CD1c-positive myeloid dendritic cell (primary cell): ENCODE results near the gene COX5B.
"Not testable (repeated sequence)": the region's sequence is repeated elsewhere in the genome, so short reads cannot be mapped to it uniquely, and the experiment has no call there.

Experiments used
- DNase-seq: peaks from one replicate; pipeline ENCODE4 v3.0.0-alpha.2; 2016; ENCODE audit errors: extremely low spot score

COX5B gene, protein sequence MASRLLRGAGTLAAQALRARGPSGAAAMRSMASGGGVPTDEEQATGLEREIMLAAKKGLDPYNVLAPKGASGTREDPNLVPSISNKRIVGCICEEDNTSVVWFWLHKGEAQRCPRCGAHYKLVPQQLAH

DNA sequence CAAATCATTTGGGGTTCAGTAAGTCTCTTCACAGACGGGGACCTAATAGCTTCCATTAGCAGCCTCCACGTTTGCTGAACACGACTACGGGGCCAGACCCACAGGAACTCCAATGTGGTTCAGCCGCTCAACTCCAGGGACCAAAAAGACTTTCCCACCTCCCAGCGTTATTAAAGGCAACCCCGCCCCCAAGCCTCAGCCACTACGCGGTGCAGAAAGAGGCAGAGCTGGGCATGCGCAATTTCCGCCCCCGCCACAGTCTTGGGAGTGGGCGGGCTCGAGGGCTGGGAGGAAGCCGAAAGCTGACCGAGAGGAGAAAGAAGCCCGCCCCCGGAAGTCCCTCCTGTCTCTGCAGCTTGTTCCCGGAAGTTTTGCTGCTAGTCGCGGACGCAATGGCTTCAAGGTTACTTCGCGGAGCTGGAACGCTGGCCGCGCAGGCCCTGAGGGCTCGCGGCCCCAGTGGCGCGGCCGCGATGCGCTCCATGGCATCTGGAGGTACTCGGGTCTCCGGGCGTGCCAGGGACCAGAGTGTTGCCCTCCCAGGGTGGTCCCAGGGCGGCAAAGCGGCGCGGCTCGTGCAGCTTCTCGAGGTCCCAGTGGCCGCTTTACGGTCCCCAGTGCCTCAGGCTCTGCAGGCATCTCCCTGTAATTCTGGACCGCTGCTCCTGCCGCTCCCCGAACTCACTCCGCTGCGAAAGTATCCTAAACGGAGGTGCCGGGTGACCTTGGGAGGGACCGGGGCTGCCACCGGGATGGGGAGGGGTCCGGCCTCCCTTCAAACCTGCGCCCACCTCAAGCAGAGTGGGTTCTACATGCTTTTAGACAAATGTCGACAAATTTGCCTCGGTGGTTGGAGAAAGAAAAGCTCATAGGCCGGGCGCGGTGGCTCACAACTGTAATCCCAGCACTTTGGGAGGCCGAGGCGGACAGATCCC is at the start of gene COX5B:
Gene COX5B, plus strand, starts transcription at position 368 of the 935 bp plus-strand sequence. Its CDS starts 25 bp downstream, at position 393.
- DNase-seq = peak; percentile 100

DNA sequence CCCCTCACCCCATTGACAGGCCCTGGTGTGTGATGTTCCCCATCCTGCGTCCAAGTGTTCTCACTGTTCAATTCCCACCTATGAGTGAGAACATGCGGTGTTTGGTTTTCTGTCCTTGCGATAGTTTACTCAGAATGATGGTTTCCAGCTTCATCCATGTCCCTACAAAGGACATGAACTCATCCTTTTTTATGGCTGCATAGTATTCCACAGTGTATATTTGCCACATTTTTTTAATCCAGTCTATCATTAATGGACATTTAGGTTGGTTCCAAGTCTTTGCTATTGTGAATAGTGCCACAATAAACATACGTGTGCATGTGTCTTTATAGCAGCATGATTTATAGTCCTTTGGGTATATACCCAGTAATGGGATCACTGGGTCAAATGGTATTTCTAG is 49.7 kb upstream of the COX5B start:
- DNase-seq = not testable (repeated sequence)

DNA sequence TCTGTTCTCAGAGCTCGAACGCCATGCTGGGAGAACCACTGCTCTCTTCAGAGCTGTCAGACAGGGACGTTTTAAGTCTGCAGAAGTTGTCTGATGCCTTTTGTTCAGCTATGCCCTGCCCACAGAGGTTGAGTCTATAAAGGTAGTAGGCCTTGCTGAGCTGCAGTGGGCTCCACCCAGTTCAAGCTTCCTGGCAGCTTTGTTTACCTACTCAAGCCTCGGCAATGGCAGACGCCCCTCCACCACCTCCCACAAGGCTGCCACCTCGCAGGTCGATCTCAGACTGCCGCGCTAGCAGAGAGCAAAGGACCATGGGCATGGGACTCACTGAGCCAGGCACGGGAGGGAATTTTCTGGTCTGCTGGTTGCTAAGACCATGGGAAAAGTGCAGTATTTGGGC is 44.3 kb upstream of the COX5B start:
- not testable (repeated sequence) for DNase-seq

DNA sequence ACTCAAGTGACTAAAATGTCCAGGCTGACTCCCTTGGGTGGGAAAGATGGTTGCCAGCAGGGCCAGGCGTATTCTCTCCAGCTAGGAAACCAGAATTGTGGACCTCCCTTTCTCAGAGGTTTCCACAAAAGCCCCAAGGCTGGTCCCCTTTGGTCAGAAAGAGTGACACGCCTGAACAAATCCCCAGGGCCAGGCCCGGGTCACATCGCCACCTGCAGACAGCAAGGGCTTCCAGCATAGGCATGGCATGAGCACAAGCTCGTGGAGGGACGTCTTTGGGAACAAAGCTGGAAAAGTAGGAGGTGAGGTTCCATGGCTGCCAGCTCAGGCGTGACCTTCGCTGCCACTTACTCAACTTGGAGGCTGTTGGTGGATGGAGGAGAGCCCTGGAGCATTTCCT is 40.8 kb upstream of the COX5B start:
- DNase-seq = not testable (repeated sequence)

DNA sequence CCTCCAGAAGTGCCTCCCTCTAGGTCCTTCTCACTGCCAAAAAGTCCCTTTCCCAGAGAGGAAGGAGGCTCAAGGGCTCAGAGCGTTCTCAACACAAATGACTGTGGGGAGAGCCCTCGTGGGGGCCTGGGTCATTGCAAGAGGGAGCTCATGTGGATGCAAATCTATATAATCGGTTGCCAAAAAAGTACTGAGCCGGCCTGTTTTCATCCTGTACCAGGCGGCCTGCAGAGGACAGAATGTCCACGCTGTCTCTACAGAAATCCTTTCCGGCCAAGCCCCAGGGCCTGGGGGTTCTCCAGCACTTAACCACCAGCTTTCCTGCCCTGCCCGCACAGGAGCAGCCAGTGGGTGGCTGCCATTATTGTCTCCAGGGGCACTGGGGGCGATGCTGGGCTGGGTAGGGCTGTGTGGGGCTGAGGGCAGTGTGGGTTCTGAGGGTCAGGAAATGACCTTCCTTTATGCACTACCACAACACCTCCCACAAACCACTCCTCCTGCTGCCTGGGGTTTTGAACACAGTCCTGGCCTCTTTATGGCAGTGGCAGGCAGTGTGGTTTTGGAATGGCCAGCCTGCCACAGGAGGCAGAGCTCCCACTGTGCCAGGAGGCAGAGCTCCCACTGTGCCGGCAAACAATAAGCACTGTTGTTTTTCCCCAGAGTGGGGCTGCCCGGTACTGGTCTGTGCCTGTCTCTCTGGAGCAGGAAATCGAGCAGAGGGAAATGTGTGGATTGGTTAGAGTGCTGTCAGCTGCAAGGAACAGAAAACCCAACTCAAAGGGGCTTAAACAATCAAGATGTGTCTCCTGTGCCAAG is 40.1 kb upstream of the COX5B start:
- DNase-seq = not testable (repeated sequence)

DNA sequence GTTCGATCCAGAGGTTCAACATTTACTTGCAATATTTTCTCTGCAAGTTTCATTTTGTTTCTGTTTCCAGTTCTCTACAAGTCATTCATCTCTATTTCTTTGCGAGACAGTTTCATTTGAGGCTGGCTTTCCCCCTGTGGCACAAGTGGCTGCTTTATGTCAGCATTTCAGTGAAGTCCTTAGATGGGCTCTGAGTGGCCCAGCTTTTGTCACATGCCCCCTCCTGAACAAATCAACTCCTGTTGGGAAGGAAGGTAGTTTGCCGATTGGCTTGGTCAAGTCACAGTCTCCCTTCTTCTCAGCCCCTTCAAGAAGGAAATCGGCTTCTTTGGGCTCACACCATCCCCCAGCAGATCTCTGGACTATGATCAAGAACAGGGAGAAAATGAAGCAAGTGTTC is 37.1 kb upstream of the COX5B start:
- not testable (repeated sequence) for DNase-seq

DNA sequence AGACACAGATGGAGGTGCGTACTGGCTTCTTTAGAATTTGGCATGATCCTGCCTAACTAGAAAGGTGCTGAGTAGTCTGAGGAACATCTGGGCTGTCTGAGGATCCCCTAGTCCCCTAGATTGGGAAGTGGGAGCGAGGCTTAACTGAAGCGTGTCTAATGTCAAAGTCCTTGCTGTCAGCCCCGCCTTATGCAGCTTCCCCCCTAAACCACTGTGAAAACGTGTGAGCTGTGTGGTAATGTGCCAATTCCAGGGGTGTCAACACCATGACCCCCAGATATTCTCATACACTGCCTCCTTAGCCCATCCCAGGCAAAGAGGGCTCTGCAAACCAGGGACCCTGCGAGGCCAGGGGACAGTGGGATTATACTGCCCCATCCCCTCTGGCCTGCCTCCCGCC is 34.0 kb upstream of the COX5B start:
- DNase-seq = not testable (repeated sequence)

DNA sequence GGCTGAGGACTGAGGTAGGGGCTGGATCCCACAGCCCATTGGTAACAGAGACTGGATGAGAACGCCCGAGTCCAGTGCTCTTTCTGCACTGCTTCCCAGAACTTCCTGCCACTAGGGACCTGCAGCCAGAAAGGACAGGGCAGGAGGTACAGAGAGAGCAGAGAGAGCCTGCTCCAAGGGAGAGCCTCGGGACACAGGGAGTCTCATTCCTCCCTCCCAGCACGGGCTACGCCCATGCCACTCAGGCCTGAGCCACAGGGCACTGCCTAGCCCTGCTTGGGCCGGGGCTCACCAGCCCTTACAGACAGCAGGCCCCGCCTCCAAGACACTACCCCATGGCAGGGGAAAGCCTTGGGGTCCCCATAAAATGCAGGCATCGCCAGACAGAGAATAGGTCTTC is 30.1 kb upstream of the COX5B start:
- not testable (repeated sequence) for DNase-seq

DNA sequence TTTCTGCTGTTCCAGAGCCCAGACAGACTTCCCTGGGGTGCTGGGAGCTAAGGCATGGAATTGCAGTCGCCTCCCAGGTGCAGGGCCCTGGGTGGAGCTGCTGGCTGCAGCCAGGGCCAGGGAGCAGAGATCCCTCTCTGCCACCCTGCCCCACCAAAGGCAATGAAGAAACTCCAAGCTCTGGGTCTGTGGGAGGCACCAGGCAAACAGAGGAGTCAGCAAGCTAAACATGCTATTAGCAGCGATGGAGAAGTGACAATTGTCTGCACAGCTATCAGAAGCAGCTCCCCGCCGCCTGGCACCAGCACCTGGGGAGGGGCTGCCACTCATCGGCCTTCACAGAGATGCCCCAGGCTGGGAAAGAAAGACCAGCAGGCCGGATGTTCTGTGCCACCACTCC is 28.0 kb upstream of the COX5B start:
- peak; percentile 26 for DNase-seq

DNA sequence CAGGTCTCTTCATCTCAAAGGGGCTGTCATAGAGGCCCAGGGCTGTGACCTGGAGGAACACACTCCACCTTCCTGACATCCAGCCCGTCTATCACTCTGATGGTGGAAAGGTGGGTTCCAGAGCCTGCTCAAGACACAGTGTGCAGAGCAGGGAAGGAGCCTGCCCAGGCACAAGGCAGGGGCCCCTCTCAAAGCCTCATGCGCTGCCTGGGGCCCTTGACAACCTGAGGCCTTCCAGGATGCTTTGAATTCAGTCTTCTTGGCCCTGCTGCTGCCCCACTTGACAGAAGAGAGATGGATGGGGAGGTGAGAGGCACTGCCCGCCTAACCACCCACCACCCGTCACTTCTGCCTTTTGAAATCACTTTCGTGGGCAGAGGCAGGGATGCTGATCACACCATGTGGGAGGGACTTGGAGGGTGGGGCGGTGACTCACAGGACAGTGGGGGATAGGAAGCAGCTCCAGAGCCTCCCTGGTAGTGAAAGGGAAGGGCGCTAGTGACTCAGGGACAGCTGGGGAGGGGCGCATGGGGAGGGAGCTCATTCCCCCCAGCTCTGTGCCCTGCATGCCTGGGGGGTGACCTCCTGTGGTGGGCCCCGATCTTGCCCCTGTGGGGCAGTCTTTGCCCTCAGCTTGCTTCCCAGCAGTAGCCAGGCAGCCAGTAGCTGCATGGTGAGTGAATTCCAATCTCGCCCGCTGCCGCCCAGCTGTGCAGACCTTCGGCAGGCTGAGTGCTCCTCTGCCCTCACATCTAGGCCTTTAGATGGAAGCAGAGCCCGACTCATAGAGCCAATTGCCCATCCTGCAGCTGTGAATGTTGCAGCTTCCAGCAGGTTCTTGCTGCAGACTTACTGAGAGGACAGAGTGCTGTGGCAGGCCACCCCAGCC is 26.7 kb upstream of the COX5B start:
- peak; percentile 35 for DNase-seq

DNA sequence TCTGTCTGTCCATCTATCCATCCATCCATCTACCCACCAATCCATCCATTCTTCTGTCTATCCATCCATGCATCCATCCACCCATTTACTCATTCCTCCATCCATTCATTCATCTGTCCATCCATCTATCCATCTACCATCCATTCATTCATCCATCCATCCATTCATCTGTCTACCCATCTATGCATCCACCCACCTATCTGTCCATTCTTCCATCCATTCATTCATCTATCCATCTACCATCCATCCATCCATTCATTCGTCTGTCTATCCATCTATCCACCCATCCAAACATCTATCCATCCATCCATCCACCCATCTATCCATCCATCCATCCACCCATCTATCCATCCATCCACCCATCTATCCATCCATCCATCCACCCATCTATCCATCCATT is 25.4 kb upstream of the COX5B start:
- DNase-seq = not testable (repeated sequence)

DNA sequence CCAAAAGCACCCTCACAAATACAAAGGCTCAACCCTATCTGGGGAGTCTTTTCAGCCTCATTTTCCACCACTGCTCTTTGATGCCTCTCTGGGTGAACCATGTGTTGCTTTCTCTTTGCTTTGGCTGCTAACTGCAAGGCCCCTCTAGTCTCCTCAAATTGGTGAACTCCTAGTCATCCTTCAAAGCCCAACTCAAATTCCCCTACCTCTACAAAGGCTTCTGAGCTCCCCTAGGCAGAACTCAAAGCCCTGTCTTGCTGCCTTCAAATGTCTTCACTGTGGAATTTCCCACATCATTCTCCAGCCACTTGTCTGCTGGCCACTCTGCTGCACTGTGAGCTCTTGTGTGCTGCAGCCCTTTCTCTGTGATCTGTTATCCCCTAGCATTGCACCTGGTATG is 22.9 kb upstream of the COX5B start:
- not testable (repeated sequence) for DNase-seq

DNA sequence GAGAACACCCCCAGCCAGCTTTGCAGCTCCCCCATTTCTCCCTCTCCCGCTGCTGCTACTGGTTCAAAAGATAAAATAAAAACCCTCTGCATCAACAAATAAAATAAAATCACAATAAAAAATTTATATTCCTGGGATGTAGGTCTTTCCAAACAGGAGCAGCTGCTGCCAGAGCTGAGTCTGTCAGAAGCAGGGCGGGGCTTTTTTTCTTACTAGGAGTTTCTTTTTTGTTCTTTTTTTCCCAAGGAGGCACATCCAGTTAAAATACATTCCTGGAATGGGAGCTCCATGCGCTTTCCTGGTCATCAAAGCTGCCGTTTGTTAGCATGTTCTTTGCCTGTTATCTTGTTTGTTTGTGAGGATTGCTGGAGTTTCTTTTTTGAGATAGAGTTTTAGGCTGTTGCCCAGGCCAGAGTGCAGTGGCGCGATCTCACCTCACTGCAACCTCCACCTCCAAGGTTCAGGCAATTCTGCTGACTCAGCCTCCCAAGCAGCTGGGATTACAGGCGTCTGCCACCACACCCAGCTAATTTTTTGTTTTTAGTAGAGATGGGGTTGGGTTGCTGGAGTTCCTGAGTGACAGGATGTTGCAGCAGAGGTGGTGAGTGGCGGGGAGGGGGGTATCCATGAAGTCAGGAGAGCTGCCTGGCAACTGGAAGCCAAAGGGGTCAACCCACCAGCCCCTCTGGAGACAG is 20.4 kb upstream of the COX5B start:
- not testable (repeated sequence) for DNase-seq

DNA sequence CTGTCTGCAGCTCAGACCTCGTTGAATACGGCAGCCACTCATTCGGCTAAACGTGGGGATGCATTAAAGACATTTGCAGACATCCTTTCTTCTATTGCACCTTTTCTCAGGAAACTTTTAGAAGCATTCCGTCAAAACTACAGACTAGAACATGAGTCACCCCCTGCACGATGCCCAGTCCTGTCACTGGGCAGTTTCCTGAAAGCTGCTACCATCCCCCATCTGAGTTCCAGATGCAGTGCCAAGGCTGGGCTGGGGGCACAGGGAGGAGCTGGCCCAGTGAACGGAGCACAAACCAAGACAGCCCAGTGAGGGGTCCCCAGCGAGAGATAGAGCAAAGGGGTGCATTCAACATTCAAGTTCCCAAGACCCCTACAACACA is 19.8 kb upstream of the COX5B start:
- not testable (repeated sequence) for DNase-seq

DNA sequence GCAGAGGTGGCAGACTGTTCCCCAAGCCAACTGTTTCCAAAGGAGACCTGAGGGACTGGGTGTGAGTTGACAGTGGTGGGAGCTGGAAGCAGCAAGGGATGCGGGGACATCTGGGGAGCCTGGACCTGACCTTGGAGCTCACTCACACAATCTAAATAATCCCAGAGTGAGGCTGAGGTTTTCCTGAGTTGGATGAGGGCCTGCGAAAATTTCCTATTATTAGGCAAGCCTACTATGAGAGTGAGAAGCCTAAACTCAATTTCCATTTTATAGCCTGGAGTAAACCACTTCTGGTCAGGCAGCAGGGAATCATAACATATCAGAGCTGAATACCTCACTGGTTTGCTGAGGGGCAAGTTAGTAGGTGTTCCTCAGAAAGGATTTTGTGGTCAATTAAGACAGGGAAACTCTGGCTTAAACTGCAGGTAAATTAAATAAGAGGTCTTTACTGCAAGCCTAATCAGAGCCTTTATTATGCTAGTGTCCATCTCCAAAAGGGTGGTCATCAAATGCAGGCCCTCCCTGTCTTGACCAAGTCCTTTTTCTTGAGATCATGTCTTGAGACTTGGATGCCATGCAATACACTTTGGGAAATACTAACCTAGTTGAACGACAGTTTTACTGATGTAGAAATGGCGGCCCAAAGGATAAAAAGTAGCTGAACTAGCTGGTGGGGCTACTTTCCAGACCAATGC is 1.7 kb upstream of the COX5B start:
- no peak for DNase-seq

DNA sequence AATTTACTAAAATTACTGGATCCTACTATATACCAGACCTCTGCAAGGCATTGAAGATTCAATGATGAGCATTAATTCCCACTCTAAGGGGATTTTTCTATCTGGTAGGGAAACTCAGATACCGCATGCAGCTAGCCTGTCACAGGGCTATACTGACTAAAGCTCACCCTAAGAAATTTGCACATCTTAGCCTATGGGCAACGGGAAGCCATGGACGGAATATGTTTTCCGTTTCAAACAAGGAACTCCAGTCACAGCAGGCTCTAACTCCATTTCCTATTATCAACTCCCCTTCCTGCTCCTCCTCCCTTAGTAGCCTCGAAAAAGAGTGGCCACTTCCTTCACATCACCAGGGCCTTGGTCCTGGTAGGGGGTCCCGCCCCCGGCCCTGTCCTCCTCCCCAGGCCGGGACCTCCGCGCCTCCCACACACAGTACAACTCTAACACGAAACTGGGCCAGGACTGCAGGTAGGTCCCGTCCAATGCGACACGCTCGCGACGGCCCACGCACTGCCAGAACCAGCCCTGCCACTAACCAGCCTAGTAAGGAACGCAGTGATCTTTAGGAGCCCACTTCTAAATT is 659 bp upstream of the COX5B start:
- peak; percentile 55 for DNase-seq

DNA sequence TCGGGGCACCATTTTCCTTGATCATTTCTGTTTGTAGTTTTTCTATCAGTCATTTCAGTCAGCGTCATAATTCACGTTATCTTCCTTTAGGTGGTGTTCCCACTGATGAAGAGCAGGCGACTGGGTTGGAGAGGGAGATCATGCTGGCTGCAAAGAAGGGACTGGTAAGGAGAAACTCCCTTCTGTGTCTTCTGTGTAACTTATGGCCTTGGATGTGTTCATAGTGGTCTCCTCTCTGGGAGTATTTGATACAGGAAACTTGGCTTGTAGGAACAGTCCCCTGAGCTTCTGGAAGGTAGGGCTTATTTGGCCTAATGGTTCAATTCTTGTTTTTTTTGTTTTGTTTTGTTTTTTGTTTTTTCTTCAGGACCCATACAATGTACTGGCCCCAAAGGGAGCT is 1.1 kb downstream of the COX5B start:
- no peak for DNase-seq

DNA sequence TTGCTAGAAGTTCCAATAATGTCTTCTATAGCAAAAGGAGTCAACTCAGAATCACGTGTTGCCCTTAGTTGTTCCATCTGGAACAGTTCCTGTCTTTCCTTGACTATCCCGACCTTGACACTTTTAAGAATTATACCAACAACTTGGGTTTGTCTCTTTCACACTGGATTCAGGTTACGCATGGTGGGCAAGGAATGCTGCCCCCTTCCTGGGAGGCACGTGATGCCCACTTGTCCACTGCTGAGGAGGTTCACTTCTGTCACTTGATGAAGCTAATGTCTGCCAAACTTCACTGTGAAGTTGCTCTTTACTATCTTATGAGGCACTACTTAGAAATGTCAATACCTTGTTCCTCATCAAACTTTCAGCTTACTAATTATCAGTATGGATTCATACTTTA is 5.3 kb downstream of the COX5B start:
- DNase-seq = no peak

DNA sequence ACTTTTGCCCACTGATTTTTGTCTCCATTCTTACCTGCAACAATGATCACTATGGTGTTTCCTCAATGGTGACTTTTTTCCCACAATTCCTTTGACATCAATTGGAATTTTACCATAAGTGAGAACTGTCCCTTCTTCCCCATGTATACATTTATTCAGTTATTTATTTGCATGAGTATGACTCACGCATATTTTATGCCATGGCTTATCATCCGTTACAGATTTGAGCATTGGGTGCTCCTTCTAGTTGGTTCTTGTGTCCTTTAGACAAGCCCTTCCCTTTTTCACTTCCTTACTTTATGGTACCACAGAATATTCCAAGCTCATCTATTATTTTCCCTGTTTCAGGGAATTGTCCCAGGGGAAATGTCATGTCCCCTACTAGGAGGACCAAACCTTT is 7.6 kb downstream of the COX5B start:
- DNase-seq = peak; percentile 37

DNA sequence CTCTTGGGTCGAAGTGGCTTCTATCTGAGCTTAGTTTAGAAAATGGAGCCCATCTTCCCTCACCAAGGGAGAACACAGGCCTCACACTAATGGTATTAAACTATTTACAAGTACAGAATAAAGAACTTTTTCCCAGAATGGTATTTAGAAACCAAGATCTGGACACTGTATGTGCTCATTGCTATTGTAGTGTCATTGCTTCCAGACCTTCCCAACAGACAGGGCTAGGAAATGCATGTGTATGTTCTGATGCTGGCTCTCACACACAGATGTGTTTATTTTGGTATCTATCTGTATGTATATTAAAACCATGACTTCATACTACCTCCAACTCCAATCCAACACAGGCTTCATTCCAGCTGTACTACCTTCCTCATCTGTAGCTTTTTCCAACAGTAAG is 8.0 kb downstream of the COX5B start:
- DNase-seq = no peak
